Measurements from ENCODE around the gene LMF2.
"Not testable (repeated sequence)": the region's sequence is repeated elsewhere in the genome, so short reads cannot be mapped to it uniquely, and the experiment has no call there.

The LMF2 gene

DNA sequence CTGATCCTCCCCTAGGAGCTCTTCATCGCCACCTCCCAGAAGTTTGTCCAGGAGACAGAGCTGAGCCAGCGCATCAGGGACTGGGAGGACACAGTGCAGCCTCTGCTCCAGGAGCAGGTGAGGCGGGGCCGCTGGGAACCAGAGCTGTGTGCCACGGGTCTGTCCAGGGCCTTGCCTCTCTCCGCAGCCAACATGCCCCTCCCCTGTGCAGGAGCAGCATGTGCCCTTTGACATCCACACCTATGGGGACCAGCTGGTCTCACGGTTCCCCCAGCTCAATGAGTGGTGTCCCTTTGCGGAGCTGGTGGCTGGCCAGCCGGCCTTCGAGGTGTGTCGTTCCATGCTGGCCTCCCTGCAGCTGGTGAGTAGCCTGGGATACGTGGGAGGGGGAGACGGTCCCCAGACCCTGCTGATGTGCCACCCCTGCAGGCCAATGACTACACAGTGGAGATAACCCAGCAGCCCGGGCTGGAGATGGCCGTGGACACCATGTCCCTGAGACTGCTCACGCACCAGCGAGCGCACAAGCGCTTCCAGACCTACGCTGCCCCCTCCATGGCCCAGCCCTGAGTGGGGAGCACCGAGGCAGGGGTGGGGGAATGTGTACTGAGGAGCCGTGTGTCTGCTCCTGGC lies 15.4 kb upstream of the LMF2 start:
- DNase-seq: no peak

DNA sequence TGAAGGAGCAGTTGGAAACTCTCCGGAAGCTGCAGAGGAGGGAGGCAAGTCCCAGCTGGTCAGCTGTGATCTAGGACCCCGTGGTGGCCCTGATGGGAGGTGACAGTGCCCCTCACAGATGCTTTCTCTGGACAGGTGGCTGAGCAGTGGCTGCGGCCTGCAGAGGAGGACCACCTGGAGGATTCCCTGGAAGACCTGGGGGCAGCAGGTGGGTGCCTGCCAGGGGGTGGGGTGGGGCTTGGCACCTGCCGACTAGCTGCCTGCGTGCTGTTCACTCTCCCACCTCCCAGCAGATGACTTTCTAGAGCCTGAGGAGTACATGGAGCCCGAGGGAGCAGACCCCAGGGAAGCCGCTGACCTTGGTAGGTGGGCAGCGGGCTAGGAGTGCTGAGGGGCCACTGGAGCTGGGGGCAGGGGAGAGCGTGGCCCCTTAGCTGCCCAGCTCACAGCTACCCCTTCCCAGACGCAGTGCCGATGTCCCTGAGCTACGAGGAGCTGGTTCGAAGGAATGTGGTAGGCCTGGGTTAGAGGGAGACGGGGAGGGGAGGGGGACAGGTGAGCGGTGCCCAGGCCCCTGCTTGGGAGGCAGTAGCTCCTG lies 14.8 kb upstream of the LMF2 start:
- no peak for DNase-seq

GRCh38 chr22:50521710-50522109 lies 14.2 kb upstream of the LMF2 start:
- DNase-seq: no peak

- DNase-seq: no peak
Measured at GRCh38 chr22:50520826-50521453, 13.4 kb upstream of the LMF2 start.

DNA sequence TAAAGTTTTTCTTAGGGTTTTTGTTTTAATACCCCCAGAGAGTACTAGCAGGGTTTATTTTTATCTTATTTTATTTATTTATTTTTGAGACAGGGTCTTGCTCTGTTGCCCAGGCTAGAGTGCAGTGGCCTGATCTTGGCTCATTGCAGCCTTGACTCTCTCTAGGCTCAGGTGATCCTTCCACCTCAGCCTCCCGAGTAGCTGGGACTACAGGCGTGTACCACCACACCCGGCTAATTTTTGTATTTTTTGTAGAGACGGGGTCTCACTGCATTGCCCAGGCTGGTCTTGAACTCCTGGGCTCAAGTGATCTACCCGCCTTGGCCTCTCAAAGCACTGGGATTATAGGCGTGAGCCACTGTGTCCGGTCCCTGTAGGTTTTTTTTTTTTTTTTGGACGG lies 12.7 kb upstream of the LMF2 start:
- DNase-seq: not testable (repeated sequence)

DNA sequence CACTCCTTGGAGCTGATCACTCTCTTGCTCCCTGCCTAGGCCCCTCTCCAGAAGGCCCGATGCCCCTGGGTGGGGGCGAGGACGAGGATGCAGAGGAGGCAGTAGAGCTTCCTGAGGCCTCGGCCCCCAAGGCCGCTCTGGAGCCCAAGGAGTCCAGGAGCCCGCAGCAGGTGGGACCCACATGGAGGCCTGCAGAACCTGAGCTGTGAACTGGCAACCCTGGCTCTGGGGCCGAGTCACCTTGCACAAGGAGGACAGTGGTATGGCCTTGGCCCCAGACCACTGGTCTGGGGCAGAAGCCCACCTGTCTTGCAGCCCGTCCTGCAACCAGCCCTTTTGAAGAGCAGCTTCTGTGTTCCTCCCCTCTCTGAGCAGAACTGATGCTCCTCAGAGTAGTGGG lies 11.6 kb upstream of the LMF2 start:
- no peak for DNase-seq

- no peak for DNase-seq
Measured at GRCh38 chr22:50518606-50519005, 11.1 kb upstream of the LMF2 start.

DNA sequence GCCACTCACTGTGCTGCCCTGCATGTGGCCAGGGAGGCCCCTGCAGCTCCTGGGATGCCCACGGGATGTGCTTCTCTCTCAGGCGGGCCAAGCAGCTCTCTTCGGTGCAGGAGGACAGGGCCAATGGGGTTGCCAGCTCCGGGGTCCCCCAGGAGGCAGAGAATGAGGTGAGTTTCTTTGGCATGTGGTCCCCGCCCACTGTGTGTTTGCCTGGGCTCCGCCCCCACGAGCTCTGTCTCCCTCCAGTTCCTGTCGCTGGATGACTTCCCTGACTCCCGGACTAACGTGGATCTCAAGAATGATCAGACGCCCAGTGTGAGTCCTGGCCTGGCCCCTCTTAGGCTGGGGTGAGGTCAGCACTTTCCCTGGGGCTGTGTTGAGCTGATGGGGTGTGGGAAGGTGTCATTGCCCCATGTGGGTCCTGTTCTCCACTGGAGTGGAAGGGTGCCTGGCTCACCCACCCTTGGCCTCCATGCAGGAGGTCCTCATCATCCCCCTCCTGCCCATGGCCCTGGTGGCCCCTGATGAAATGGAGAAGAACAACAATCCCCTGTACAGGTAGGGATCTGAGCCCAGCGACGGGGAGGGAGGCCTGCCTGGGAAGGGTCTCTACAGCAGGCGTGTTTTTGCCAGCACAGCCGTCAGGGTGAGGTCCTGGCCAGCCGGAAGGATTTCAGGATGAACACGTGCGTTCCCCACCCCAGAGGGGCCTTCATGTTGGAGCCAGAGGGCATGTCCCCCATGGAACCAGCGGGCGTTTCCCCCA lies 10.2 kb upstream of the LMF2 start:
- DNase-seq: no peak

GRCh38 chr22:50516891-50517290 lies 9.4 kb upstream of the LMF2 start:
- DNase-seq: no peak

DNA sequence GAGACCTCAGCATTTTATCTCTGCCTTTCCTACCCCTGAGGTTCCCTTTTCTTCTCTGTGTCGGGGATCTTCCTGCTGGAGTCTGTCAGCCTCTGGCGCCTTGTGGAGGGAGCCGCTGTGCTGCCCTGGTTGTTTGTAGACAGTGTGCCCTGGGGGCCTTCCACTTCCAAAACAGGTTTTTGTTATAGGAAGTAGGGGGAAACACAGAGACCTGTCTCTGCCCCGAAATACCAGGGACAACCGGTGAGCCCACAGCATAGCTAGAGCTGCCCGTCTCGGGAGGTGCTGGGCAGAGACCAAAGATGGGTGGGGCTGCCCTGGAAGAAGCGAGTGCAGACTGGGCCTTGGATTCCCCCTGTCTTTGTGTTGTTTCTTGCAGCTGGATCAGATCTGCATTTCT lies 8.6 kb upstream of the LMF2 start:
- no peak for DNase-seq

GRCh38 chr22:50513175-50513574 lies 5.7 kb upstream of the LMF2 start:
- no peak for DNase-seq

DNA sequence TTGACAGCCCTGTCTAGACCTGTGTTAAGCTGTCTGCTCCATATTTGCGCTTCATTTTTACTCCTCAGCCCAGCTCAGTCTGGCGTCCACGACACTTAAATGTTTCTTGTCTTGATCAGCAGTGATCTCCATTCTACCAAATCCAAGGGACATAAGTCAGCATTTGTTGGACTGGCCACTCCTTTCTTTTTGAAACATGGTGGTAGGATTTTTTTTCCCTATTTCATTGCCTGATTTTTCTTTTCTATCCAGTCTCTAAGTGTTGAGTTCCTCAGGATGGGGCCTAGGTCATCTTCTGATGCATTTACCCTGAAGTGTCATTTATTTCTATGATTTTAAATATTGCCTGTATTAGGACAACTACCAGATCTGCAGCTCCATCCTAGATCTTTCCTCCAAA lies 1.4 kb upstream of the LMF2 start:
- DNase-seq: no peak

- peak; percentile 96 for DNase-seq
Measured at GRCh38 chr22:50507991-50508884, 736 bp upstream of the LMF2 start, which contains the start of gene NCAPH2. Gene NCAPH2 (plus strand): TSS chr22:50508224. CDS start chr22:50508338, 114 bp downstream.

GRCh38 chr22:50506611-50507420 lies 686 bp downstream of the LMF2 start:
- DNase-seq: no peak

DNA sequence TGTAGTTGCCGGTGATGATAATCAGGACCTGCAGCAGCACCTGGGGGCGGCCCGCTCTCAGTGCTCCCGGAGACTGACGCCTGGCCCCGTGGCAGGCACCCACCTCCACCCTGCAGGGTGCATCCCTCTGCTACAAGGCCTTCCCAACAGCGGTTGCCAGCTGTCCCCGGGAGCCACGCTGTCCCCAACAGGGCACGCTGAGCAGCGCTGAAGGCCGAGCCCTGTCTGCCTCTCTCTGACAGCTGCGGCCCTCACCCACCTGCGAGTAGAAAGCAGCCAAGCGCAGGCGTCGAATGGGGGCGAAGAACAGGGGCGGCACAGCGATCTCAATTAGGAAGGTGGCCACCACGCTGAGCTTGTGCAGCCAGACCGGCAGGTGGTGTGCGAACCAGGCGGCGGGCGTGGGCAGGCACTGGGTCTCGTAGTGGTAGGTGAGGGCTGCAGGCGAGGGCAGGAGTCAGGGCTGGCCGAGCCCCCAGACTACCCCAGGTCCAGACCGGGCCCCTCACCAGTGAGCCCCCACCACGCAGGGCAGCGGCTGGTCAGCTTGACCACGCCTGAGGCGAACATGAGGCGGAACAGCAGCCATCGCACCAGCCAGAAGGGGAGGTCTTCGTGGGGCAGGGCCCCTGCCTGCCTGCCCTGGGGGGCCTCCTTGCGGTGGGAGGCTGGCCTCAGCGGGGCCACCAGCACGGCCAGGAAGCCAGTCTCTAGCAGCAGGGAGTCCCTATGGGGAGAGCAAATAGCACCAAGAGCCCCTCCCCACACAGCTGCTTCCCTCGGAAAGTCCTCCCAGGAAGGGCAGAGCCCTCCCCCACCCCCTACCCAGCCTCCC lies 1.5 kb downstream of the LMF2 start:
- DNase-seq: no peak

- DNase-seq: no peak
Measured at GRCh38 chr22:50505276-50505775, 2.2 kb downstream of the LMF2 start.

DNA sequence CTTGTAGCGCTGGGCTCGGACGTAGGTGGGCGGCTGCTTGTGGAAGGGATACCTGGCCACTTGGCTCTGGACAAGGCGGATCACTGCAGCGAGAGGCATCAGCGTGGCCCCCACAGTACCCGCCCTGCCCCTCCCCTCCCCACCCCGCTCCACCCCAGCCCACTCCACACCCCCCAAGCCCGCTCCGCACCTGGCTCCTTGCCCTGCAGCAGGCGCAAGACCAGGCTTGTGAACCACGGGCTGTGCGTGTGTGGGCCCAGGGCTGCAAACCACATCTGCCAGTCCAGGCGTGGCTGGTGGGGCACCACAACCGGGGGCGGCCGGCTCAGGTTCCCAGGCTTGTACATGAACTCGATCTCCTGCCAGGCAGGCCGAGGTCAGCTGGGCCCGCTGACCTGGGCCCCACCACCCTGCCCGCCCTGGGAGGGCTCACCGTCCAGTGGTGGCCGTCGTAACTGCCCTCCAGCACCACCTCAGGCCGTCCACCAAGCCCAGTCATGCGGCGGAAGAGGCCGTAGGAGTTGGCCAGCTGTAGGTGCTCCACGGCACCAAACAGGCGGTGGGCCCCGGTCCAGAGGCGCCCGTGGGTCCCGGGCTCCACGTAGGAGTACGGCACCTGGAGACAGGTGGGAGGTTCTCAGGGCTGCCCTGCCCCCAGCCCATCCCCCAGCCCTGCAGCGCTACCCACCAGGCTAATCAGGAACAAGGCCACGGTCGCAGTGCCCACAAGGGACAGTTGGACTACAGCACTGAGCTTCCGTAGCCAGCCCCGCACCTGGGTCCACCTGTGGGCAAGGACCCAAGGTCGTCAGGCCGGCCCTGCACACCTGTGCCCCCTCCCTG lies 2.9 kb downstream of the LMF2 start:
- DNase-seq: no peak

- DNase-seq: no peak
Measured at GRCh38 chr22:50503475-50504145, 3.9 kb downstream of the LMF2 start.
